SK-N-DZ (cell line): ENCODE data around the gene JUN.

Experiments
- DNase-seq: peaks from one replicate; pipeline ENCODE4 v3.0.0-alpha.2; 2015; ENCODE audit warnings: low spot score

JUN gene

DNA sequence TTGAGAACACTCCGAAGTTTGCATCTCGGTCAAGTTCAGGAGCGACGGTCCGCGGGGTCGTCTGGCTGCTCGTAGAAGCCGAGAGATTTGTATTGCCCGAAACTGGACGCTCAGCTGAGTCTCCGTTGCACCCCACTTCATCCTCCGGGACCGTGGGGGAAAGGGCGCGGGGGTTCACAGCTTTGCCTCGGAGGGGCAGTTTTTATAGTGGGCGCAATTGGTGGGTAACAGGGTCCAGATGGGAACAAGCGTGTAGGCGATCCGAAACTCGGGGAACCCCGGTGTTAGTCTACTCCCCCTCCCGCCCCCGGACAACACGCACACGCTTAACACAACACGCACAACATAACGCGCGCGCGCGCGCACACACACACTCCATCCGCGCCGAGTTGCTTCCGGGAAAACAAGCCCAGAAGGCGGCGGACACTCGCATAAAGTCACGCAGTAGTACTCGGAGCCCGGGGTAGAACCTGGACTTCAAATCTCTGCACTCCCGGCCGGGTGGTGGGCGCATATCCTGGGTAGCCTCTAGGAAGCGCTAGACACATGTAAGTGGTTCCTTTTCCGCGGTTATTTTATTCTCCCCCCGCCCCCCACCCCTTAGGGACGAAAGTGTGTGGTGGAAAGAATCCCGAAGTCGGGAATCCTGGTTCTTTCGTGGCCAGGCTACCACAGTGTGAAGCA is 1.1 kb upstream of the JUN start:
- DNase-seq = peak; percentile 71

DNA sequence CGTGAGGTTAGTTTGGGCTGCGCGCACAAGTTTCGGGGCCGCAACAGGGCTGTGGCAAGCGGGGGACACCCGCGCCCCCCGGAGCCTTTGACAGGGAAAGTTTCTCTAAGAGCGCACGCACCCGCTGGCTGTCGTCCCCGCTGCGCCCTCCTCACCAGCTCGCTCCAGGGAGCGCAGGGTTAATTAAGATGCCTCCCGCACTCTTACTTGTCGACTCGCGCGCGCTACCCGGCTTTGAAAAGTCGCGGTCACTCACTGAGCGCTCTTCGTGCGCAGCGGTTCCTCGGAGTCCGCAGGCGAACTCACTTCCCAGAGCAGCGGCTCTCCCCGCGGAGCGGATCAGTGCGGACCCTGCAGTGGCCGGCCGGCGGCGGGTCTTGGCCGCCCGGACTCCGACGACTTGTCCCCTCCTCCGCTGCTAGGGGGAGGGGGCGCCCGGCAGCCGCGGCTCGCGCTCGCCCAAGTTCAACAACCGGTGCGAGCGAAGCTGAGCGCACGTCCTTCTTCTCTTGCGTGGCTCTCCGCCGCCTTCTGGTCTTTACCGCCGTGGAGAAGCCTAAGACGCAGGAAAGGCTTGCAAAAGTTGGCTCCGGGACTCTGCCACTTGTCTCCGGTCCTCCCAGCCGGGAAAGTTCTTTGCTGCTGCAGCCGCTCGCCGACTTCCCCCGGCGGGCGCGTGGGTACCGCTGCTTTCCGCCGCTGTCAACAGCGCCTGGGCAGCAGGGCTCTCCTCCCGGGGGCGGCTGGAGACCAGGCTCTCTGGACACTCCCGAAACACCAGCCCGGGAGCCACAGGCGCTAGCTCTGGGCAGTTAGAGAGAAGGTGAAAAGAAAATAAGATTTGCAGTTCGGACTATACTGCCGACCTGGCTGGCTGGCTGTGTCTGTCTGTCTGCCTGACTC is 506 bp downstream of the JUN start:
- peak; percentile 63 for DNase-seq

DNA sequence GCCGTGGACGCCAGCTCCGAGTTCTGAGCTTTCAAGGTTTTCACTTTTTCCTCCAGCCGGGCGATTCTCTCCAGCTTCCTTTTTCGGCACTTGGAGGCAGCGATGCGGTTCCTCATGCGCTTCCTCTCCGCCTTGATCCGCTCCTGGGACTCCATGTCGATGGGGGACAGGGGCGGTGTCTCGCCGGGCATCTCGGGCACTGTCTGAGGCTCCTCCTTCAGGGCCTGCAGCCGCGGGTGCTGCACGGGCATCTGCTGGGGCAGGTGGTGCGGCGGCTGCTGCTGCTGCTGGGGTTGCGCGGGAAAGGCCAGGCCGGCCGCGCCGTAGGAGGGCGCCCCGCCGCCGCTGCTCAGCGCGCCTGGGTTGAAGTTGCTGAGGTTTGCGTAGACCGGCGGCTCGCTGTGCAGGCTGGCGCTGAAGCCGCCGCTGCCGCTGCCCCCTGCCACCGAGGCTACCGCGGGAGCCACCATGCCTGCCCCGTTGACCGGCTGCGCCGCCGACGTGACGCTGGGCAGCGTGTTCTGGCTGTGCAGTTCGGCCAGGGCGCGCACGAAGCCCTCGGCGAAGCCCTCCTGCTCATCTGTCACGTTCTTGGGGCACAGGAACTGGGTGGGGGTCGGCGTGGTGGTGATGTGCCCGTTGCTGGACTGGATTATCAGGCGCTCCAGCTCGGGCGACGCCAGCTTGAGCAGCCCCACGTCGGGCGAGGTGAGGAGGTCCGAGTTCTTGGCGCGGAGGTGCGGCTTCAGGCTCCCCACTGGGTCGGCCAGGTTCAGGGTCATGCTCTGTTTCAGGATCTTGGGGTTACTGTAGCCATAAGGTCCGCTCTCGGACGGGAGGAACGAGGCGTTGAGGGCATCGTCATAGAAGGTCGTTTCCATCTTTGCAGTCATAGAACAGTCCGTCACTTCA is 1.4 kb downstream of the JUN start:
- peak; percentile 57 for DNase-seq

DNA sequence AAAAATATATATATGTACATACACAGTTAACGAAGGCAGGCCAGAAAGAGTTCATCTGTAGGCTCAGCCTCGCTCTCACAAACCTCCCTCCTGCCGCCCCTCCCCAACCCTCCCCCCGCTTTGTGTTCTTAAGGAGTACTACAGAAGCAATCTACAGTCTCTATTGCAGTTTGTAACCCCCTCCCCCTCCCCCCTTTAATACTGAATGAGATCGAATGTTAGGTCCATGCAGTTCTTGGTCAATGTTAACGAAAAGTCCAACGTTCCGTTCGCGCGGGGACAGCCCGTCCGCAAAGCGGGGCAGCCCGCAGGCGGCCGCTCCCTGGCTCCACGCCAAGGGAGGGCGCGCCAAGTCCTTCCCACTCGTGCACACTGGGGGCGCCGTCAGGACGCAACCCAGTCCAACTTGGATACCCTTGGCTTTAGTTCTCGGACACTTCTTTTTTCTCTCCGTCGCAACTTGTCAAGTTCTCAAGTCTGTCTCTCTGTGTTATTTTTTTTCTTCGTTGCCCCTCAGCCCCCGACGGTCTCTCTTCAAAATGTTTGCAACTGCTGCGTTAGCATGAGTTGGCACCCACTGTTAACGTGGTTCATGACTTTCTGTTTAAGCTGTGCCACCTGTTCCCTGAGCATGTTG is 2.2 kb downstream of the JUN start:
- DNase-seq = peak; percentile 72

DNA sequence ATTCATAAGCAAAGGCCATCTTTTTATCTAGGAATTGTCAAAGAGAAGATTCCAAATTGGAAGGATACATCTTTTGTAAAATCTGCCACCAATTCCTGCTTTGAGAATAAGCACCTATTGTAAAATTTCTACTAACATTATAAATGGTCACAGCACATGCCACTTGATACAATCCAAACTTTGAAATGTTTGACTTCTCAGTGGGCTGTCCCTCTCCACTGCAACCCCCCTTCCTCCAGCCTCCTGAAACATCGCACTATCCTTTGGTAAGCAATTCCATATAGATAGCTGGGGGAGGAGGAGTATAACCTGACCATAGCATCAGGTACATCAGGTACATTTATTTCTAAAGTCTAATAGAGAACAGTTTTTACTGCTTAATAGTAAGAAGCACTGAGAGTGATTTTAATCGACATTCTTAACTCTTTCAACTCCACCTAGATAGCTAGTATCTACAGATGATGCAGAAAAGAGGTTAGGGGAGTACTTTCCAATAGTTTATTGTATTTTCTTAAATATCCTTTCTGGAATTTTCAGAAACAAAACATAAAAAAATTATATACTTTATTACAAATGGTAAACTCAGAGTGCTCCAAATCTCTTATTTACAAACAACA is 2.9 kb downstream of the JUN start:
- no peak for DNase-seq

DNA sequence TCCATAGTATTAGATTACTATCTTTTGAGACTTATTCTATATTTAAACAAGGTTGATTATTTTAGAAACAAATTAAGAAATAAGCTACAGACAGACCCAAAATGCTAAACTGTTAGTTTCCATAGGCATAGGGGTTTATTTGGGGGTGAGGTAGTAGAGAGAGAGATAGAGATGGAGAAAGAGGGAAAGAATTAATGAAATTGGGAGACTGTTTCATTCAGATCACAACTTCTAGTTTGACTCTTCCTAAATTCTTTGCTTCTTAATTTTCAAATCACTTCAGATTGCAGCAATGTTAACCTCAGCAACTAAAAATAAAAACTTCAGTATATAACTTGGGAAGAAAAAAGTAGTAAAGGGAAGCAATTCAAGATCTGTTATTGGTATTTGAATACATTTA is 3.4 kb downstream of the JUN start:
- DNase-seq = no peak

DNA sequence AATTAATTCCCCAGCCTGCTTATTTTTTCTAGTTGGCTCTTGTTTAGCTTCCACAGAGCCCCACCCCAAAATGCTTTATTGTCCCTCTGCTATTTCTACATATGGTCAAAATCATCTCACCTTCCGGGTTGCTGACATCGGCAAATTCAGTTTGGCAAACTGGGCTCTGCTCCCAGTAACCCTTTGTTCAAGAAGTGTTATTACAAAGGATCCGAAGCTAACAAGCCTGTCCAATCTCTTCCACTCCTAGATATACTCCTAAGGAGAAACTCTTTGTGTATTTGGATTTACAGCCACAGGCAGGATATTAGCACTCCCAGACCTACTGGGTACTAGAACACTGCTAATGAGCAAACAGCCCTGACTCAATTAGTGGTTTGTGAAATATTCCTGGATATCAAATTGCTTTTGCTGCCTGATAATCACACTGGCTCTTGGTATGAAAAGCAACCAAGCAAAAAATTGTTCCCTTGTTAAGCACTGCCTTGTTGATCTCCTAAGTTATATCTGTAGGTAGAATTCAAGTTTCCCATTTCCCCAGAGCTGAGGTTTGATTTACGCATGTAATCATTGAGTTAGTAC is 4.0 kb downstream of the JUN start:
- DNase-seq = peak; percentile 5

DNA sequence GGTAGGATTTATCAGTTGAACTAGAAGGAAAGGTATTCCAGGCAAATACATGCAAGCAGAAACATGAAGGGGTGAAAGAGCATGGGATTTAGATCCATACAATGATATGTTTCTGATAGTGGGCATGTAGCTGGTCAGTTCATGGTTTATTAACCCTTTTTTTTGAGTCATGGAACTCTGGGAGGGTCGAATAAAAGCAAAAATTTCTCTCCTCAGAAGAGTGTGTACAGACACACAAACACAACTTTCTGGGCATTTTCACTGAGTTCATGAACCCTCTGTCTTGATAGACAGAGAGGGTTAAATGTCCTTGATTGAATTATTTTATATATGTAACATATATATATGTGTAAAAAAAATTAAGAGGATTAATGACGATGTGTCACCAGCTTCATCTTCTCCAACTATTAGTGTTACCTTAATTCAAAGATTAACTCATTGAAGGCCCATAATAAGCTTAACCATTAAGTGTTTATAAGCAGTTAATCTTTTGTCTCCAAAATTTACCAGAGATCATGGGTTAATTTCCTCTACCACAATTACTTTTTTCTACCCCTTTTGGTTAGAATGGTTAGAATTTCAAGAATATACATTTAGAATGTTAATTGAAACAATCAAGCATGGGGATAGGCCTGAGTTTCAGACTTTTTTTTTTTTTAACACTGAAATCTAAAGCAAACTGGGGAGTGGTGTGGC is 4.6 kb downstream of the JUN start:
- DNase-seq = no peak

DNA sequence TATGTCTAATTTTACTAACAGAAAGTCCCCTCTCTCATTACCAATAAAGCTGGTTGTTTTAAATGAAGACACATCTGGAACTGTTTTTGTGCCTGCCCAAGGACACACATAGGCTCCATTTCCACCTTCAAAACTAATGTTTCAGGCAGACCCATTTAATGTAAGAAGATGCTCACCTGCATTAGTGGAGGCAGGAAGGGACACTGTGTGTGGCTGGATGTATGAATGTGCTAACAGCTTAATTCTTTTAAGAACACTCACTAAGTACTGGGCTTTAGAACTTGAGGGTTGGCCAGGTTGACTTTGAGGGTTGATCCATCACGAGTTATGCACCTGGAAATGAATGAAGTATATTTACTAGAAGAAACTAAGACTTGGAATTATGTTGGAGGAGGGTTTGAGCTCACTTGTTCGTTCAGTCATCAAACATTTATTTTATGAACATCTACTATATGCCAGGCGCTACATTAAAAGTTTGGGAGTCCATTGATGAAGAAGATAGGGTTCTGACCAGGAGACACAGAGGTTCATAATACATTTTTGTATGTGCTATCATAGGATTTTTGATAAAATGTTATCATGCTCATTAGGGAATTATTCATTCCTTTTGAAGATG is 5.4 kb downstream of the JUN start:
- no peak for DNase-seq

DNA sequence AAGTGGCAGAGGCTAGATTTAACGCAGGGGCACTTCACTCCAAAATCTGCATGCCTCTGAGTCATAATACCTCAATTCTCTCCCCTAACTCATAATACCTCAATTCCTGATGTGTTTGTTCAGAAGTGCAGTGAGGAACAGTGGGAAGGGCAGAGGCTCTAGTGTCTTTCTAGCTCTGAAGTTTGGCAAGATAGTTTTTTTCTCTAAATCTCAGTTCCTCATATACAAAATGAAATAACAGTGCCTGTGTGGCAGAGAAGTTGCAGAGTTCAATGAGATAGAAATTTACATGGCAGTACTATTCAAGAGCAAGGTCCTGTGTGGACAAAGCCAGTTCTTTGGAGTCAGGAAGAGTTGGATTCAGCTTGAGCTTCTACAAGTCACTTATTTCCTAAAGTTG is 9.8 kb downstream of the JUN start:
- no peak for DNase-seq

DNA sequence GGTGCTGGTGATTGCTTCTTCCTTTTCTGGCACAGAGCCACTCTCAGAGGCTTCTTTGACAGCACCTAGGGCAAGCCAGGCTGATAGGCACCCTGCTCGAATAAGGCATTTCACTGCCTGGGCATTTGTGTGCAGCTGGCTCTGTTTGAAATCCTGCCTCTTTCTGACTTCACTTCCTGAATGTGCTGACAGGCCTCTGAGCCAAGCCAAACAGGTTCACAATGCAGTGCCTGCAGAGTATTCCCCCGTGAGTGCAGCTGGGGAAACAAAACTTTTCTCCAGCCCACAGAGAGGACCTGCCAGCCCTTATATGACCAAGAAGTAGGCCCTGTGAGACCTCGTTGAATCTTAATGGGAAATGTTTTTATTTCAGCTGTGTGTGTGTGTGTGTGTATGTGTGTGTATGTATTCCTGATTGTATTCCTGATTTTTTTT is 10.4 kb downstream of the JUN start:
- DNase-seq = no peak

DNA sequence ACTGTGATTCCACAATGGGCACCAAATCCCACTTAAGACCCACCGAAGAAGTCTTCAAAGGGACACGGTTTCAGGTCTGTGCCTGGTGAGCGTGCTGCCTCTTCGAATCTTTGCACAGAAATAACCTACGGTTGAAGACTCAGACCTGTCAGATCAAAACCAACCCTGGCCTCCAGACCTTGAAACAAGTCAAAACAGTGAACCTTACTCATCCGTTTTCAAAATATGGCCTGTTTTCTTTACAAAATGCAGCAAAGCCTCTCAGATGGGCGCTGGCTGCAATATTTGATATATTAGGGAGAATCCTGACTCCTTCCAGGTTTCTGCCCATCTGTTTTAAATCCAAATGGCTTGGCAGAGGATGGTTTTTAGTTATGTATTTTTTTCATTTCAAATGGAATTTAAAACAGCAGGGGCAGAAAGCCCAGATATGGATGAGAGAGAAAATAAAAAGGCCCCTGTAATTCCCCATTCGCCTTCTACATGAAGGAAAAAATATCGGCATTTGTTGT is 14.0 kb downstream of the JUN start:
- DNase-seq = no peak

DNA sequence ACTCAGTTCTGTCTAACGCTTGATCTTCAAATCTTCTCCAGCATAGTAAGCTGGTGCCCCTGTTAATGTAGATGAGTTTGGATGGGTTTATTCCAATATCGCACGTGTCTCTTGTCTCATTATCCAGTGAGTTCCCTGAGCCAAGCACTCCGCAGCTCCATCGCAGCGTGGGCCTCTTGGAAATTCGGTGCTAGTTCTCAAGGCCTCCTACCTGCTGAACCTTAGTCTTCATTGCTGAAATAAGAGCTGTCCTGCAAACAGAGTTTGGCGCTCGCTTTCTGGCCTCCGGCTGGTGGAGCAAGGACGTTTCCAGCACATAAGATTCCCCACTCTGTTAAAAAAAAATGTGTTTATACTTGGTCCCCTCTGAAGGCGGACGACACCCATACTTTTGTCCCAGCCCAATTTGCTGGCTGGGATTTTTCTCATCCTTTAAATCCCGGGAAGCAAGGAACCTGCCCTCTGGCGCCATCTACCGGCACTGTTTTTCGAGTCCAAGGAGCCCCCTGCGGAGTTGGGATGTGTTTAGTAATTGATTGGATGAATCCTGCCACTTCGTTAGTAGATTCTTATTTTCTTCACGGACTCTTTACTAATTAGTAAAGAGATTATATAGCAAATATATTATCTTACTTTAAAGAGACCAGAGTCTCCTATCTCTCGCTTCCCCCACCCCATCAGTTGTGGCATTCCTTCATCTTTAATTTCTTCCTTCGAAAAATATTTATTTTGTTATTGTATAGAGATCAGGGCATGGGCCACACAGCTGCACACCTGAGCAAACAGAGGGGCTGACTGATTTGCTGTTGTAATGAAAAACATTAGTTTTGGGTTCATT is 14.7 kb downstream of the JUN start:
- DNase-seq = peak; percentile 54

DNA sequence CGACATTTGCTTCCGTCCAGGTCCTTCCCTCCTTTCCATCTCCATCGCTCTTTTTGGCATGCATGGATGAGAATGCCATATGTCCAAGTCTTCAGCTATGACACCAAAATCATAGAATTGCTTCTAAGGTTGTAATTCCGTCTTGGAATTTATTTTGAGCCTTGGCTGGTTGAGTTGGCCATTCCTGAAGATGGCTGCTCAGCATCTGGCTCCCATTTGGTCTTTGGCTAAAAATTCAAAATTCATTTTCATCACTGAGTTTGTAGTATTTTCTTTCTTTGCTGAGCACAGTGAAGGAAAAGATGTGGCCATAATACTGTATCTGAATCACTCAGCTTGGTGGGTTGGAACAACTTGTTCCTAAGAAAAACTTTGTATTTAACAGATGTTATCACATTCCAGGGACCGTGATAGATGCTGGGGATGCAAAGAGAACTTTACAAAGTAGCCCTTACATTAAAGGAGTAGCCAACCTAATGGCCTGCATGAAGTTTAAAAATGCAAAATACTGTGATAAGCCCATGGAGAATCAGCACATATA is 15.6 kb downstream of the JUN start:
- no peak for DNase-seq

DNA sequence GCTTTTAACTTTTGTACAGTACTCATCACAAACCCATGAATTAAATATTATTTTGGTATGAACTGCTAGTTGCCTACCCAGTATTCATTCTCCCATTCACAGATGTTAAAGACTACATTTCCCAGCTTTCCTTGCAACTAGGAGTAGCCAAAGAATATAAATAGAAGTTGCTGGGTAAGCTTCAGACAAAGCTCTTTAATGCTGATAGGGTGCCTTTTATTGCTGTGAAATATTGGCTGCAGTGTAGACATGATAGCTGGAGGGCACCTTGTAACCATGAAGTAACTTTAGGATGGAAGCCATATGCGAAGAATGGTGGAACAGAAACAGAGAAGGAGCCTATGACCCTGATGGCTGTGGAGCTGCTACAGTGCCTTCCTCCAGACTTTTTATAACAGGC is 16.7 kb downstream of the JUN start:
- no peak for DNase-seq

DNA sequence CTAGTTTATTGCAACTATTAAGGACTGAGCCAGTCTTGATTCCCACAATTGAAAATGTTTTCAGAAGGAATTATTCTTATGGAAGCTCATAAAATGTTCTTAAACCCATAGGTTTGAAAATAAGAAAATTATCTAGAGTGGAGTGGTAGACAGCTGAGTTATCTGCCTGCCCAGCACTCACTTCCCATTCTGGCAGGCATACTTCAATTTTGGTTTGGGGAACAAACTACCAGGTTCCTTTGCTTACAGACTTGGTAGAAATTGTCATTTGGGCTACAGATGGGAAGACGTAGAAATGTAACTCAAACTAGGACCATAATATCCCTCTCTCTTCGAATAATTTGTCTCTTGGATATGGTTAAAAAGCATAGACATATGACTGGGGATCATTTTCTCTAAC is 18.4 kb downstream of the JUN start:
- no peak for DNase-seq

DNA sequence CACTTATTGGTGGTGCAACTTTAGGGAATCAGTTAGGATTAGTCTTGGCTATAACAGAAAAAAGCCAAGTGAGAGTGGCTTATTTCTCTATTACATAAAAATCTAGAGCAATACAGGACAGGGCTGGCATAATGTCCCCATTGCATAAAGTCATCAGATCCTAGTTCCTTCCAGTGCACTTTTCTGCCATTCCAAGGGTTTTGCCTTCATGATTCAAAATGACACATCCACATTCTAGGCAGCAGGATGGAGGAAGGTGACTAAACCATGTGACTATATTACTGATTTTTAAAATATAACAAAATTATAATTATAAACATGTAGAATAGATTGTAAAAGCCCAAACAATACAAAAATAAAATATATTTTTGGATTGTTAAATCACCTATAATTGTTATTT is 18.8 kb downstream of the JUN start:
- DNase-seq = no peak

DNA sequence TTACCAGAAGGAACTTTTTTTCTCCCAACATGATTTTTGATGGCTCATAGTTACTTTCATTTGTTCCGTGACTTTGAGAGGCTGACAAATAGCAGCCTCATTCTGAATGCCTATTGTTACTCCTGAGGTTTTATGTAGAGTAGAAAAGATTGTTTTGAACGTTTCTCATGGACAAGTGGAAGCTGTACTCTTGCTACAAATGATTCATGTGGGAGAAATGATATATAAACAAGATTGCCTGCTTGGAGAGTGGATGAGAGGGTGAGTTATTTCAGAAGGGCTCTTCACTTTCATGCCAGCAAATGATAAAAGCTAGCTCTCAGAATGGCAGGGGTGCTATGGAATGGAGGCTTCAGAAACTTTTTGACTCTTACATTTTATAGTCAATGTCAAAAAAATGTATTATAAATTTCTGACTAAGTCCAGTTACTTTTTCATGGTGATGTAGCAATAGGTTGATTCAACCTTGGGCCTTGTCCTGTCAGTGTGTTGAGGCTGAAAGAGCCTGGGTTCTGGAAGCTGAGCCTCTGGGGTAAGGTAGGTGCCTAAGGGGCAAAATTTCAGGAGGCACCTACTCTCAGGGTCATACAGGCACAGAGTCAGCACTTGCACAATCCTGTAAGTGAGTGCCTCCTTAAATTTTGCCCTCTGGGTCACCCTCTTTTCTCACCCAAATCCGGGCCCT is 19.4 kb downstream of the JUN start:
- no peak for DNase-seq
